Epithelial cell of umbilical artery (primary cell): ENCODE results near the gene AATF. TPM values are rescaled to one million over a fixed set of nuclear protein-coding genes. Genes with fewer than 3 reads are reported as not detected.

Source experiments
- total RNA-seq: library from RNA; depleted of rRNA; stranded (reverse); fragments of >200 nt; gene quantifications from 2 replicates; pipeline ENCODE4 v1.2.3, GENCODE V29; 2014

The AATF gene, protein sequence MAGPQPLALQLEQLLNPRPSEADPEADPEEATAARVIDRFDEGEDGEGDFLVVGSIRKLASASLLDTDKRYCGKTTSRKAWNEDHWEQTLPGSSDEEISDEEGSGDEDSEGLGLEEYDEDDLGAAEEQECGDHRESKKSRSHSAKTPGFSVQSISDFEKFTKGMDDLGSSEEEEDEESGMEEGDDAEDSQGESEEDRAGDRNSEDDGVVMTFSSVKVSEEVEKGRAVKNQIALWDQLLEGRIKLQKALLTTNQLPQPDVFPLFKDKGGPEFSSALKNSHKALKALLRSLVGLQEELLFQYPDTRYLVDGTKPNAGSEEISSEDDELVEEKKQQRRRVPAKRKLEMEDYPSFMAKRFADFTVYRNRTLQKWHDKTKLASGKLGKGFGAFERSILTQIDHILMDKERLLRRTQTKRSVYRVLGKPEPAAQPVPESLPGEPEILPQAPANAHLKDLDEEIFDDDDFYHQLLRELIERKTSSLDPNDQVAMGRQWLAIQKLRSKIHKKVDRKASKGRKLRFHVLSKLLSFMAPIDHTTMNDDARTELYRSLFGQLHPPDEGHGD
- total RNA-seq, result 30.5 and 35.4 TPM in 2 replicates

DNA sequence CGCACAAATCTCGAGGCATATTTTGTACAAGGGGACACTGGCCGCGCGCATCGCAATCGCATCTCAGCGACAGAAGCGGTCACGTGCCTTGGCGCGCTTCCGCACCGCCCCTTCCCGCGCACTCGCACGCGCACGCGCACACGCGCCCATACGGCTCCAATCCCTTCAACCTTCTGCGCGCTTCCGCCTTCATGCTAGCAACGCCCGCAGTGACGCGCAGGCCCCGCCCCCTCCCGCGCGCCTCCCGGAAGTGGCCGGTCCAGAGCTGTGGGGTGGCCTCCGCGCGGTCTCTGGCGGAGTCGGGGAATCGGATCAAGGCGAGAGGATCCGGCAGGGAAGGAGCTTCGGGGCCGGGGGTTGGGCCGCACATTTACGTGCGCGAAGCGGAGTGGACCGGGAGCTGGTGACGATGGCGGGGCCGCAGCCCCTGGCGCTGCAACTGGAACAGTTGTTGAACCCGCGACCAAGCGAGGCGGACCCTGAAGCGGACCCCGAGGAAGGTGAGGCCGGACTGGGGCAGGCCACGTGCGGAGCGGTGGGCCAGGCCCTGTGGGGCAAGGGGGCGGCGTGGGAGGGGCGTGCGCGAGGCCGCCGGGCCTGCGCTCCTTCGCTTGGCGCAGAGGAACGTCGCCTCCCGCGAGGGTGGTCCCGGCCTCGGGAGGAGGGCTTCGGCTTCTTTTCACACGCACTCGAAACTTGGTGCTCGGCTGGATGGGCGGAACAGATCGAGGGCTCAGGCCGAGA is at the start of gene AATF:
Gene AATF (plus strand): TSS at position 238 of the 744 bp plus-strand sequence. CDS start 172 bp downstream, at position 410.

GRCh38 chr17:36937001-36937958 is 11.5 kb upstream of the AATF start, which contains the start of gene LHX1:
LHX1 (plus strand) TSS chr17:36937475; CDS start chr17:36938198, 723 bp downstream.

Other genes starting within 250 kb of the AATF start
- not detected in 2 replicates for gene LHX1, start 11.5 kb upstream of the AATF start, total RNA-seq